ENCODE measurements around the gene CARD14.
A peak's percentile ranks its signal among the peaks of the same experiment; 100 is the strongest.

The CARD14 gene

DNA sequence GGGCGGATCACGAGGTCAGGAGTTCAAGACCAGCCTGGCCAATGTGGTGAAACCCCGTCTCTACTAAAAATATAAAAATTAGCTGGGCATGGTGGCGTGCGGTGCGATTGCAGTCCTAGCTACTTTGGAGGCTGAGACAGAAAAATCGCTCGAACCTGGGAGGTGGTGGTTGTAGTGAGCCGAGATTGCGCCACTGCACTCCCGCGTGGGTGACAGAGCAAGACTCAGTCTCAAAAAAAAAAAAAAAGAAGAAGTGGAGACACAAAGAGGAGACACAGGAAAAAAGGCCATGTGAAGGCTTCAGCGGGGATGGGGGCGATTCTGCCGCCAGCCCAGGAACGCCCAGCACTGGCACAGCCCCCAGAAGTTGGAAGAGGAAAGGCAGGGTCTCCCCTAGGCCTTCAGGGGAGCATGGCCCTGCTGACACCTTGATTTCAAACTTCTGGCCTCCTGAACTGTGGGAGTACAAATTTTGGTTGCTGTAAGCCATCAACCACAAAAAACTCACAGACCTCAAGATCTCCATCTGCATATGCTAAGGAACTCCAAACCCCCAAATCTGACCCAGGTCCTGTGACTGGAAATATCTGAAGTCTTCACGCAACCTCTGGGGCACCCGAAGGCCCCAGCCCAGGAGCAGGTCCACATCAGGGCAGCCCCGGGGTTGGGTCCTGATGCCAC, 43.3 kb downstream of the CARD14 start:
- no peak for DNase-seq

DNA sequence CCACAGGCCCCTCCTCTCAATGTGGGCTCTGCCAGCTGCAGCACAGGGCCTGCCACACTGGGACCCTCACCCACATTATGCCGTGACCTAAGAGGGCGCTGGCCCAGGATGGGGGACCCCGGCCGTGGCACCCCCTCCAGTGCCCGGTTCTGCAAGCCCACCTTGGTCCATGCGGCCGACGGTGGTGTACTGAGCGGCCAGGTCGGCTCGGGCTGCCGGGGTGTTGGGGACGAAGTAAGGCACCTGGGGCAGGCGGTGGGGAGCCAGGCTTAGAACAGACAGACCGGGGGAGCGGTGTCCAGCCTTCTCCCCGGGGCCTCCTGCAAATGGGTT, 43.8 kb downstream of the CARD14 start:
- DNase-seq: no peak

DNA sequence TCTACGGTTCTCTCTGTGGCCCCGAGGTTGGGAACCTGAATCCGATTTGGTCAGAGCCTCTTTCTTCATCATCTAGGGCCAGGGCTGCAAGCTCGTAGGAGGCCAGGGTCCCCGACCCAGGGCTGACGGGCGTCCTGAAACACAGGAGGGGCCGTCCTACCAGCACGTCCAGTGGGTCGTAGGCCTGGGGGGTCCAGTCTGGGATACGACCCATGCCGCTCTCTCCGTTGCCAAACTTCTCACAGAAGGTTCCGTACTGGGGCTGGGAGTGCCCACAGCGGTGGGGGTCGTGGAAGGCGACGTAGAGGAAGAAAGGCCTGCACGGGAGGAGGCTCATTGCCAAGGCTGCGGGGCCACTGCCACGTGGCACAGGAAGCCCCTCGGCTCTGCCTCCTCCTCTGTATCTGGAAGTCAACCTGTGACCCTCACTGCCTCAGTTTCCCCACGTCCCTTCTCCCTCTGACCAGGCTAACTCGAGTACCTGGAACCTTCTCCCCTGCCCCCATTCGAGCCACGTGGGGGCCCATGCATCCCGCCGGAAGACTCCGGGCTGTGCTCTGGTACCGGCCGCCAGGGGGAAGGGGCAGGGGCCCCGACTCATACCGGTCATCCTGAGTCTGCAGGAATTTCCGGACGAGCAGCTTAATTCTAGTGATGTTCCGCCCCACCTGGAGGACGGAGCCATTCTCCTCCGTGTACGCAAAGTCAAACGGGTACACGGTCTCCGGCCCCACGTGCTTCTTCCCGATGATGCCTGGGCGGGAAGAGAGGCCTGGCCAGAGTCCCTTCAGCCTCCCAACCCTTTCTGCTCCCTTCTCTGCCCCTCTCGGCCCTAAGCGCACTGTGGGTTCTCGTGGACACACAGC, 44.4 kb downstream of the CARD14 start:
- DNase-seq: no peak

DNA sequence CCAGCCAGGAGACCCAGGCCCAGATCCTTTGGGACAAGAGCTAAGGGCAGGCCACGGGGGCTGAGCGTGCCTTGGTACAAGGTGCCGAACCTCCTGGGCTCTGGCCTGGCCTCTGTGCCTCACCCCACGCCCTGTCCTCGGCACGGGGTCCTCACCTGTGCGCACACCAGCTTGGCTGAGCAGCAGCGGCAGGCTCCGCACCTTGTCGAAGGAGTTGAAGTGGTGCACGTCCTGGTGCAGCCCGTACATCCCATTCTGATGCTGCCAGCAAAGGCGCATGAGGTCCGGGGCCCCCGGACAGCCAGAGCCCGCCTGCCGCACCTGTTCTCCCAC, 45.0 kb downstream of the CARD14 start:
- DNase-seq: no peak

DNA sequence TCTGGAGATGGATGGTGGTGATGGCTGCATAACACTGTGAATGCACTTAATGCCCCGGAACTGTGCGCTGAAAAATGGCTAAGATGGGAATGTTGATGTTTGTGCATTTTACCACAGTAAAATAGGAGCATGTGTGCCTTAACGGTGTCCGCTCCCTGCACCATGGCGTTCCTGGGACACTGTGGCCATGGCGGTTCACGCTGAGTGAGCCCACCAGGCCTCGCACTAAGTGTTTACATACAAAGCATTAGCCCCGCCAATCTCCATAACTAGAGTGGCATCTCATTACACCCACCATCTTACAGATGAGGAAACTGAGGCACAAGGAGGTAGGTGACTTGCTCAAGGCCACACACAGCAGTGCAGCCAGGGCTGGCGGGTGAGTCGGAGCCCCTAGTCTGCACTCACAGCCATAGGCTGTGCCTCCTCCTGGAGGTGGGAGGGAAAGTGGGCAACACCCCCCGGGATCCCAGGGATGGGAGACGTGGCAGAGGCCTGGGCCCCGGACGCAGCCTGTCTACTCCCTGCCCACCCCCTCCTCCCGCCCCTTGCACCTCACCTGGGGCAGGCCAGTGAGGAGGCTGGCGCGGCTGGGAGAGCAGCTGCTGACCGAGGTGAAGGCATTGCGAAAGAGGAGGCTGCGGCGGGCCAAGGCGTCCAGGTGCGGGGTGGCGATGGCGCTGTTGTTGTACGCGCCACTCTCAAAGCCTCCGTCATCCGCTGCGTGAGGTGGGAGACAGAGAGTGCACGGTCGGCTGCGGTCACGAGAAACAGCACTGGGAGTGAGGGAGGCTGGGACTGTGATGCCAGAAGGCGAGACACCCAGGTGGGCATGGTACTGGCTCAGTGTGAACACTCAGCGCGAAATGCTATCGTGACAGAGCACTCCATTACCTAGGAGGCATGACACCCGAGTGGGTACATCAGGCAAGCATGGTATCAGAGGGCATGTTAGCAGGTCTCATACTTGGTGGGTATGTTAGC, 46.9 kb downstream of the CARD14 start:
- DNase-seq: no peak

DNA sequence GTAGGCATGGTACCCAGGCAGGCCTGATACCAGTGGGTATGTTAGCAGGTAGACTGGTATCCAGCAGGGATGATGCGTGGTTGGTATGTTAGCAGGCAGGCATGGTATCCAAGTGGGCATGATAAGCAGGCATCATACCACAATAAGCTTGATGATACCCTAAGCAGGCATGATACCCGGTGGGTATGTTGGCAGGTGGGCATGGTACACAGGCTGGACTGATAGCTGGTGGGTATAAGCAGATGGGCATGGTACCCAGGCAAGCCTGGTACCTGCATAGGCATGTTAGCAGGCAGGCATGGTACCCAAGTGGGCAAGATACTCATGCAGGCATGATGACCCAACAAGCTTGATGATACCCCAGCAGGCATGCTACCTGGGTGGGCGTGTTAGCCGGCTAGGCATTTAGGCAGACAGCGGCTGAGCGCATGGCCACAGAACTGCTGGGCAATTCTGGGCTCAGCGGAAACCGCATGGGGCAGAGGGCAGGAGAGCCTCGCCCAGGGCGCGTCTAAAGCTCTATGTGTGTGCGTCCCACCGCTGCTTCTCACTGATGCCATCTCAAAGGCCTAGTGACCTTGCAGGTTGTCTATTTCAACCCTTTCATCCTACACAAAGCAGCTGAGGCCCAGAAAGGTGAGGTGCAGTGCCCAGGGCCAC, 48.0 kb downstream of the CARD14 start:
- no peak for DNase-seq

DNA sequence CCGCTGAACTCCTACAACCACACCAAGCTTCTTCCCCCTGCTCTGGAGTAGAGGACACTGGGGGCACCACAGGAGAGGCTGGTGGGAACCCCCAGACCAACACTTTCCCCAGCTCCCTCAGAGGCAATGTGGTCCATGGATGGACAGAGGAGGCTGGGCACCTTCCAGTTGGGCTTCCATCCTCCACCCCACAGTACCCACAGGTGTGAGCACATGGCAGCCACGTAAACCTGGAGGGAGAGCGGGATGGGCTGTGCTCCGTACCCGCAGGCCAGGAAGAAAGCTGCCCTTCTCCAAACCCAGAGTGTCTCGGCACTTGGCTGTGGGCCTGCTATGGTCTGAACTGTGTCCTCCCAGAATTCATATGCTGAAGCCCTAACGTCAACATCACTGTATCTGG, 48.6 kb downstream of the CARD14 start:
- DNase-seq: no peak

DNA sequence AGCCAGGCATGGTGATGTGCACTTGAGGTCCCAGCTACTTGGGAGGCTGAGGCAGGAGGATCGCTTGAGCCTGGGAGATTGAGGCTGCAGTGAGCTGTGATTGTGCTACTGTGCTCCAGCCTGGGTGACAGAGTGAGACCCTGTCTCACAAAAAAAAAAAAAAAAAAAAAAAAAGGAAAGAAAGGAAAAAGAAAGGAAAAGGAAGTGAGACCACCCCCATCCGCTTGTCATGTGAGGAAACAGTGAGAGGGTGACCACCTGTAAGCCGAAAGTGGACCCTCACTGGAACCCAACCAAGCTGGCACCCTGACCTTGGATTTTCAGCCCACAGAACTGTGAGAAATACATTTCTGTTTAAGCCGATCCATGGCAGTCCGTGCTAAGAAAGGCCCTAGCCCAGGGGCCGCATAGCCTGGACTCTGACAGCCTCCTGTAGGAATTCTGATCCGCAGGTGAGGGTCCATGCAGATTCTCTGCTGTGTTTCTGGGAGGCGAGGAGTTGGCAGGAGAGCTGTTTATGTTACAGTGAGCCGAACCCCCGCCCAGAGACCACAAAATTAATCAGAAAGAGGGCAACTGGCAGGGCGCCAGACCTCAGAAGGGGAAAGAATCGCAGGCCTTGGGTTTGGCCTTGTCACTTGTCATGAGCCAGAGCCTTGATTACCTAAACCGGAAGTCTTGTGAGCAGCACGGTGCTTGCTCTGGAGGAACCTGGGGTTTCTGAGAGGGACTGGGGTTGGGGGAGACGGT, 49.4 kb downstream of the CARD14 start:
- DNase-seq: peak; percentile 25

DNA sequence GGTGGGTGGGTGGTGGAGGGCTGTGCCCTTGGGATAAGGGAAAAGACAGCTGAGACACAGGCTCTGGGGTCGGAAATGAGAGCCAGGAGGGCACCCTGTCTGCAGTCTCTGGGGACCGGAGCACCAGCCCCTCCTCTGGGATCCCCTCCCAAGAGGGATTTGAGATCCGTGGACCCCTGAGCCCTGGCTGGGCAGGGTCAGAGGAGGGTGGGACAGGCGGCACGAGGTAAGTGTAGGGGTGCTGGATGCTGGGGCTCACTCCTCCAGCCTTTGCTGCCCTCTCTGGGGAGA, 49.9 kb downstream of the CARD14 start:
- DNase-seq: no peak

DNA sequence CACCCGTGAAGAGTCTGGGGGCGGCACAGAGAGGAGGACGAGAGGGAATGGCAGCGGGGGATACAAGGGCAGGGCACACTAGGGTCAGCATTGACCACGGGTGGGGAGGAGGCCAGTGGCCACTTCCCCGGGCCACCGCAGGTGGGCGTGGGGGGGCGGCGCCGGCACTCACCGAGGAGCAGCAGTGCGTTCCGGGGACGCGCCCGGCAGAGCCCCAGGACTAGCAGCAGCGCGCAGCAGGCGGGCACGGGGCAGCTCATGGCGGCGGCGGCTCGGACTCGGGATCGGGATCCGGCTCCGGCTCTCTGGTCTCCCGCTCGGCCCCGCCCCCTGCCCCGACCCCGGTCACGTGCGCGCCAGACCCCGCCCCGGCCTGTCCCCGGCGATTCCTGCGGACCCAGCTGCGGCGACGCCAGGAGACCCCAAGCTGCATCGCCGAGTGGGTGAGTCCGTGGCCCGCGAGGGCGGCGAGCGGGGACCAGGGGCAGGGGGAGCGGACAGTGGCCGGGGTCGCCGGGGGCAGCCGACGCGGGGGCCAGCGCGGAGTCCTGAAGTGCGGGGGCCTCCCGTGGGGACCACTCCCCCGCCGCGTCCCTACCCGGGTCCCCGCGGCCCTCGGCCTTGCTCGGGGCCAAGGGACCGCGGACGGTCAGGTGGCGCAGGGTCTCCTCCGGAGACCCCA, 50.4 kb downstream of the CARD14 start, which contains the start of the genes SGSH and SLC26A11:
TSS of gene SGSH (minus strand) at position 280 of the 682 bp plus-strand sequence. CDS start at position 260, 20 bp downstream.
TSS of gene SLC26A11 (plus strand) at position 374 of the 682 bp plus-strand sequence. CDS start 1,134 bp downstream, outside the sequence.
- peak; percentile 22 for DNase-seq

DNA sequence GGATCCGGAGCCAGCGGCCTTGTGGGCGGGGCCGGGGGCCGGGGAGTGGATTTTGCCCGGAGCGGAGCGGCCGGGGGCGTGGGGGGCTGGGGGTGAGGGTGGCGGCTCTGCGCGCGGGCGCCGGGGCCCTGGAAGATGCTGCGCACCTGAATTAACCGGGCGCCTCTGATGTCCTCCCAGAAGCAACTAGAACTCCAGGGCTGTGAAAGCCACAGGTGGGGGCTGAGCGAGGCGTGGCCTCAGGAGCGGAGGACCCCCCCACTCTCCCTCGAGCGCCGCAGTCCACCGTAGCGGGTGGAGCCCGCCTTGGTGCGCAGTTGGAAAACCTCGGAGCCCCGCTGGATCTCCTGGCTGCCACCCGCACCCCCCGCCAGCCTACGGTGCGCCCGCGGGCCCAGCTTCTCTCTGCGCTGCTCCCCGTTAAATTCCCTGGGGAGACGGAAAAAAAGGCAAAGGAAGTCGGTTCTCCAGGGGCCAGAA, 50.9 kb downstream of the CARD14 start:
- DNase-seq: no peak

DNA sequence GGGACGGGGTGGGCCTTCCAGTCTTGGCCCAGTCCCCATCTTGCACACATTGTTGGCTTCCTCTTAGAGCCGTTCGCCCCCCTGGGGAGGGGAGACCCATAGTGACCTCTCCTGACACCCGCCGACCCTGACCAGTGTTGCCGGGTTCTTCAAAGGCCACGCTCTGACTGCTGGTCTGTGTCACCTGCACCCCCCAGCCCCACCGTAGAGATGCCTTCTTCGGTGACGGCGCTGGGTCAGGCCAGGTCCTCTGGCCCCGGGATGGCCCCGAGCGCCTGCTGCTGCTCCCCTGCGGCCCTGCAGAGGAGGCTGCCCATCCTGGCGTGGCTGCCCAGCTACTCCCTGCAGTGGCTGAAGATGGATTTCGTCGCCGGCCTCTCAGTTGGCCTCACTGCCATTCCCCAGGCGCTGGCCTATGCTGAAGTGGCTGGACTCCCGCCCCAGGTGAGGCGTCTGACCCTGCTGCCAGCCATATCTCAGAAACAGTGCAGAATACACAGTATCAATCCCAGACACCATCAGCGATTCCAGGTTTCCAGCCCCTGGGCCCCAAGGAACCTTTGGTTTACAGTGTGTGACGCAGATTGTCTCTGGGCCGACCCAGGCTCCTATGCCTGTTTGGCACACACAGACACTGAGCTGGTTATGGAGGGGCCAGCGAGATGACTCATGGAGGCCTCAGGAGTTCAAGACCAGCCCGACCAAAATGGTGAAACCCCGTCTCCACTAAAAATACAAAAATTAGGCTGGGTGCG, 51.7 kb downstream of the CARD14 start:
- no peak for DNase-seq

DNA sequence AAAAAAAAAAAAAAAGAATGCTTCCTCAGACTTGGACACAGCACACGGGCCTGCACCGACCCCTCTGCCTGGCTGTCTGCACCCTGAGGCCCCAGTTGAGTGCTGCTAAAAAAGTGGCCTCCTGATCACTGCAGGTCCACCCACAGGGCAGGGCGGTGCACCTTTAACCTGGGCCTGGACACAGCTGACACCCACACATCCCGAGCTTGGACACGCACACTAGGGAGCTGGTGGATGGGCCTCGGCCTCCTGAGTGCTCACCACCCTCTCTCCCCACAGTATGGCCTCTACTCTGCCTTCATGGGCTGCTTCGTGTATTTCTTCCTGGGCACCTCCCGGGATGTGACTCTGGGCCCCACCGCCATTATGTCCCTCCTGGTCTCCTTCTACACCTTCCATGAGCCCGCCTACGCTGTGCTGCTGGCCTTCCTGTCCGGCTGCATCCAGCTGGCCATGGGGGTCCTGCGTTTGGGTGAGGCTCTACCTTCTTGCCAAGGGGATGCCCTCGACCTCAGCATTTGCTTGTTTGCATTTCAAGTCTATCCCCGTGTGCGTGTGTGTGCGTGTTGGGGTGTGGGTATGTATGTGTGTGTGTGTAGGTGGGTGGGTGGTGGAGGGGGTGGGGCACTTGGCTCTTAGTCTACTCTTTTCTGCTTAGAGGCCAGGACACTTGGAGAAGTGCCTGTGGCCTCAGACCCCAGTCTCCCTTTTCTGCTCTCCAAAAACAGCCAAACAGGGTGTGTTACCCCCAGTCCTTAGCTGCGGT, 52.7 kb downstream of the CARD14 start:
- DNase-seq: no peak

DNA sequence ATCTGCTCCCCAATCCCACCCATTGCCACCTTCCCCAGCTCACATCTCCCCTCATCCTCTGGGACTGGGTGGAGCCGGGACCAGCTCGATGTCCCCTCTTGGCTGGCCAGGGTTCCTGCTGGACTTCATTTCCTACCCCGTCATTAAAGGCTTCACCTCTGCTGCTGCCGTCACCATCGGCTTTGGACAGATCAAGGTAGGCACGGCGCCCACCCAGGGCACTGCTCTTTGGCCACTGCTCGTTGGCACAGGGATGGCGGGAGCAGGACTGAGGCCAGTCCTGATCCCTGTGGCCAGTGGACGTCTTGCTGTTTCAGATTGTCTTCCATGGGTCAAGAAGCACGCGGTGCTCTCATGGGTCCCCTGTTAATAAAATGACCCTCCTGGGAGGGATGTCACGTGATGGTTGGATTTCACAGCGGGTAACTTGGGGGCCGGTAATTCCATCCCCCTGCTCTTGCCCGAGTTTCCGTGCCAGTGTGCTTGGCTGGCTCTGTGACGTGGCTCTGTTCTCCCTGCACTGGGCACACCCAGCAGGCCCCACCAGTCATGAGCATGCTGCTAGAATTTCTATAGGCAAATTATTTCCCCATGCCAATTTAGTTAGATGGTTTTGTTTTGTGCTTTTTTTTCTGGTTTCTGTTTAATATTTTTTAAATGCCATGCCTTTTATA, 53.4 kb downstream of the CARD14 start:
- DNase-seq: no peak

DNA sequence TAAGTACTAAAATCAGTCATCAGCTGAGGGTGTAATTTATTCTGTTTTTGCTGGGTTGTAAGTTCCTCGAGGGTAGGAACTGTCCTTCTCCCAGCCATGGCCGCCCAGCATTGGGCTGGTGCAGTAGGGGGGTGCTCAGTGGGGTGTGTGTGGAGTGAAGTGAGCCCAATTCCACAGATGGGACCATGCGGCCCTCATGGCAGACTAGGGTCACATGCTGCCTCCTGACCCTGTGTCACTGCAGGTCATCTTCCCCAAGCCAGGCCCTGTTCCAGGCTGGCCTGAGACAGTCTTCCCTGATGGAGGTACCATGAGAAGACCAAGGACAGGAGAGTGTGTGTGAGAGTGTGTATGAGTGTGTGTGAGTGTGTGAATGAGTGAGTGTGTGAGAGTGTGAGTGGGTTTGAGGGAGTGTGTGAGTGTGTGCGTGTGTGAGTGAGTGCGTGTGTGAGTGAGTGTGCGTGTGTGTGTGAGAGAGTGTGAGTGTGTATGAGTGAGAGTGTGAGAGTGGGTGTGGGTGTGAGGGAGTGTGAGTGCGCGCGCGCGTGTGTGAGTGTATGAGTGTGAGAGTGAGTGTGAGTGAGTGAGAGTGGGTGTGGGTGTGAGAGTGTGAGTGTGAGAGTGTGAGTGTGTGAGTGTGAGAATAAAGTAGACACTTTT, 54.1 kb downstream of the CARD14 start:
- no peak for DNase-seq

DNA sequence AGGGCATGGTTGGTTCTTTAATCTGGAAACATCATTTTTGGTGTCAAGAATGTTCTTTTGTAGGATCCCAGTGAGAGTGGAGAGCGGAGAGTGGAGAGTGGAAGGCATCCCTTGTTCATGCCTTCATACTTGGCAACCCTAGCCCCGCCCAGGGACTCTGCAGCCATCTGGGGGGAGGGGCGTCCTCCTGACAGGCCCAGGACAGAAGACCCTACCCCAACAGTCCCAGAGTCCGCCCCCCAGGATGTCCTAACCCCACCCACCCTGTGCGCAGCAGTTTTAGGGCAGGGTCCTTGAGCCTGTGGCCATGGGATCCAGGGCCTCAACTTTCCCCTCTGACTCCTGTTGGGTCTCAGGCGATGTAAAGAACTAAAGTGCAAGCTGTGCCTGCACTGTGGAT, 54.9 kb downstream of the CARD14 start:
- no peak for DNase-seq

DNA sequence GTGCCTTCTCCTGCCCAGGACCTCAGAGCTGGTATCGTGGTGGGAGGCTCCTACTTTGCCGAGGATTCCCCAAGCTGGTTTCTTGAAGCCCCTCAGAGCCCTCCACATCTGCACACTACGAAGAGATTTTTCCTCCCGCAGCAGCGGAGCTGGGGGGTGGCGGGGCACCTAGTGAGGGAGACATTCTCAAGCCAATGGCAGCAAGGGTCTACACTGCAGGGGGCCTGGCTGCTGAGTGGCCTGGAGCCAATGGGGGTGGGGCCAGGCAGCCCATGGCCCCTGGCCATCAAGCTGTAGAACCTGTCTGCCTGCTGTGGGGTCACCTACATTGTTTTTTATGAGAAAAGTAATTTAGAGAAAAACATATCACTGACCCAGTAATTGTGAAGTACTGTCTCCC, 55.4 kb downstream of the CARD14 start:
- DNase-seq: no peak

DNA sequence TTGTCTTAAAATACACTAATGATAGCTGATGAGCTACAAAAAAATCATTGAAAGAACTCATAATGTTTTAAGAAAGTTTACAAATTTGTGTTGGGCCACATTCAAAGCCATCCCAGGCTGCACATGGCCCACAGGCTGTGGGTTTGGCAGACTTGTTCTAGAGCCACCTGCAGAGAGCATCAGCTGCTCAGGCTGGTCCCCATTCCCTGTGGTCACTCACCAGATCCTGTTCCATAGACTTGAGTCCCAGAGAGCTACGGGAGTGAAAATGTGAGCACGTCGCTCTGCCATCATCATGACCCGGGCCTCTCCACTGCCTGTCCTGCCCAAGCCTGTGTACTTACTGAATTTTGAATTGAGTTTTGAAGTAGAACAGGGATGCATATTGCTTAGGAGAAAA, 57.3 kb downstream of the CARD14 start:
- DNase-seq: no peak

DNA sequence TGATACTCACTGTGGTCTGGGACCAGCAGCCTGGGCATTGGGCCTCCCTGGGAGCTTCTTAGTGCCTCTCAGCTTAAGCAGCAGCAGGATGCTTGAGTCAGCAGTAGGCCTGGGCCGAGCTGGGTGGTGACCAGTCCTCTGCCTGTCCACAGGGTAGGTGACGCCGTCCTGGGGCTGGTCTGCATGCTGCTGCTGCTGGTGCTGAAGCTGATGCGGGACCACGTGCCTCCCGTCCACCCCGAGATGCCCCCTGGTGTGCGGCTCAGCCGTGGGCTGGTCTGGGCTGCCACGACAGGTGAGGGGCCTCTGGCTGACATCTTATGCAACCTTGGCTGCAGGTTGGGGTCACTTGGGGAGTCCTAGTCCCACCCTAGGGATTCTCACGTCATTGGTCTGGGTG, 57.8 kb downstream of the CARD14 start:
- DNase-seq: no peak

All from NCI-H1694 (cell line).